OCI-LY7 (cell line): ENCODE measurements around the gene KLF13. TPM values are rescaled to one million over a fixed set of nuclear protein-coding genes. Genes with fewer than 3 reads are reported as not detected.

Experiments used
- BruUV-seq: library from RNA; stranded (reverse); fragments of 400-500 nt; replicated peaks from 2 replicates; lab custom pipeline; 2021; lab: Mats Ljungman, UMichigan
- CTCF ChIA-PET: fragments of 300-600 bp; sonication (Branson Sonifier 250); formaldehyde crosslinking; loops from one replicate; lab custom pipeline; 2022; ENCODE audit warnings: antibody characterized with exemption; ENCODE audit not compliant: unreplicated experiment; lab: Charles Lee
- POLR2A ChIA-PET: fragments of 300-600 bp; sonication (Branson Sonifier 250); formaldehyde crosslinking; loops from one replicate; lab custom pipeline; 2022; ENCODE audit warnings: antibody characterized with exemption; lab: Charles Lee
- DNase-seq: peaks from one replicate; pipeline ENCODE4 v3.0.0-alpha.2; 2015; ENCODE audit warnings: low spot score
- H2AFZ ChIP-seq: fragments of 200-600 bp; sonication (generic), shearing (Covaris generic); 2 replicates; pipeline ENCODE4 v1.6.1; 2014; ENCODE audit warnings: mild to moderate bottlenecking, antibody characterized with exemption, low read length, moderate library complexity
- H3K27ac ChIP-seq: fragments of 200-600 bp; sonication (generic); 2 replicates; pipeline ENCODE4 v1.5.1; 2014; ENCODE audit warnings: mixed run types, low read depth, mild to moderate bottlenecking, moderate library complexity, low read length, inconsistent platforms; ENCODE audit not compliant: poor library complexity, severe bottlenecking
- H3K36me3 ChIP-seq: fragments of 200-600 bp; sonication (generic); 2 replicates; pipeline ENCODE4 v1.6.1; 2014; ENCODE audit warnings: mild to moderate bottlenecking, antibody characterized with exemption, low read length, moderate library complexity, mixed read lengths; ENCODE audit not compliant: insufficient read depth
- H3K4me1 ChIP-seq: fragments of 200-600 bp; sonication (generic); 2 replicates; pipeline ENCODE4 v1.5.1; 2014; ENCODE audit warnings: mild to moderate bottlenecking, low read length; ENCODE audit not compliant: insufficient read depth, poor library complexity, severe bottlenecking
- H3K4me2 ChIP-seq: fragments of 200-600 bp; sonication (generic); 2 replicates; pipeline ENCODE4 v1.6.1; 2014; ENCODE audit warnings: mild to moderate bottlenecking, low read length
- H3K4me3 ChIP-seq: fragments of 200-600 bp; sonication (generic); 2 replicates; pipeline ENCODE4 v1.5.1; 2014; ENCODE audit warnings: mild to moderate bottlenecking, low read depth, low read length; ENCODE audit not compliant: poor library complexity, severe bottlenecking
- H3K79me2 ChIP-seq: fragments of 200-600 bp; sonication (generic); 2 replicates; pipeline ENCODE4 v1.6.1; 2016; ENCODE audit warnings: low read depth, mild to moderate bottlenecking, low read length, moderate library complexity, mixed read lengths; ENCODE audit not compliant: insufficient read depth
- H3K9me2 ChIP-seq: fragments of 200-600 bp; sonication (generic); 2 replicates; pipeline ENCODE4 v1.6.1; 2016; ENCODE audit warnings: mild to moderate bottlenecking, low read length, mixed read lengths; ENCODE audit not compliant: insufficient read depth
- H3K9me3 ChIP-seq: fragments of 200-600 bp; sonication (generic); 2 replicates; pipeline ENCODE4 v1.6.1; 2014; ENCODE audit warnings: mild to moderate bottlenecking, mixed run types, low read length, mixed read lengths
- H4K20me1 ChIP-seq: fragments of 200-600 bp; sonication (generic); 2 replicates; pipeline ENCODE4 v1.6.1; 2014; ENCODE audit warnings: mild to moderate bottlenecking, antibody characterized with exemption, low read length, moderate library complexity, mixed read lengths; ENCODE audit not compliant: insufficient read depth
- CTCF ChIP-seq: fragments of 200-600 bp; sonication (generic); conservative IDR thresholded peaks from 2 replicates; pipeline ENCODE4 v1.5.1; 2014; ENCODE audit warnings: mild to moderate bottlenecking, antibody characterized with exemption, low read length, moderate library complexity, mixed read lengths
- EZH2phosphoT487 ChIP-seq: fragments of 200-600 bp; sonication (generic); IDR thresholded peaks from 2 replicates; pipeline ENCODE4 v1.6.1; 2018; ENCODE audit warnings: low read depth, borderline replicate concordance, mild to moderate bottlenecking, mixed run types, antibody characterized with exemption, low read length, moderate library complexity, mixed read lengths
- intact Hi-C: fragments of 100-400 bp; cut with micrococcal nuclease; formaldehyde crosslinking; loops from one replicate; pipeline ENCODE4 v1.10.0; 2022; ENCODE audit not compliant: unreplicated experiment
- total RNA-seq, 2 experiments: library from RNA; depleted of rRNA in 1 of 2; stranded (reverse); fragments of >200 nt in 1 of 2; shearing (Covaris generic) in 1 of 2; gene quantifications; 2 replicates each; pipeline ENCODE4 v1.2.3, GENCODE V29; 2014 to 2022

Gene KLF13
- total RNA-seq, 2 experiments from 2014 or later: 63.2 to 64.6 TPM

- Histone ChIP-seq H3K27ac (peak overlapping the region; percentile 98), H3K9me3 (no peaks in the 10 kb centered on the region), H3K9me2 (no peaks in the 10 kb centered on the region), H3K36me3 (peaks cover 32% of the 10 kb centered on the region), H3K79me2 (peaks cover 92% of the 10 kb centered on the region), H3K4me3 (peak overlapping the region; percentile 56), H3K4me1 (peaks cover 98% of the 10 kb centered on the region), H3K4me2 (peak overlapping the region; percentile 97), H2AFZ (no peak overlapping the region), H4K20me1 (no peaks in the 10 kb centered on the region)
- DNase-seq: no peak
- intact Hi-C loops: loop anchor here (2.0 kb wide), 1 partner anchor 75 kb away; no protein-coding TSS in a partner anchor
- CTCF ChIA-PET: interaction anchor here (0.8 to 1.9 kb wide), 4 partner anchors 13 to 113 kb away, joined by 3 to 8 read pairs (median 4); no protein-coding TSS in a partner anchor
- TF ChIP-seq CTCF: no peak
- no peak for TF ChIP-seq EZH2phosphoT487
- BruUV-seq: no TSS peak
- POLR2A ChIA-PET: interaction anchor here (0.6 to 2.0 kb wide), 2 partner anchors 12 to 18 kb away, joined by 5 read pairs; no protein-coding TSS in a partner anchor
Observed at GRCh38 chr15:31359702-31360111, 33.1 kb downstream of the KLF13 start.

- Histone ChIP-seq H3K9me3 (no peaks in the 10 kb centered on the region), H3K27ac (peak overlapping the region; percentile 98), H3K36me3 (peaks cover 28% of the 10 kb centered on the region), H3K79me2 (peaks cover 92% of the 10 kb centered on the region), H4K20me1 (no peaks in the 10 kb centered on the region), H3K4me3 (peak overlapping the region; percentile 56), H3K4me1 (peaks cover 98% of the 10 kb centered on the region), H2AFZ (no peak overlapping the region), H3K4me2 (peak overlapping the region; percentile 97), H3K9me2 (no peaks in the 10 kb centered on the region)
- DNase-seq: no peak
- ChIA-PET POLR2A (interaction anchor here (0.6 to 2.0 kb wide), 4 partner anchors 13 to 95 kb away, joined by 3 to 7 read pairs (median 5); no protein-coding TSS in a partner anchor), CTCF (interaction anchor here (1.1 to 1.9 kb wide), 3 partner anchors 14 to 113 kb away, joined by 3 to 8 read pairs (median 4); no protein-coding TSS in a partner anchor)
- BruUV-seq: no TSS peak
- TF ChIP-seq CTCF: no peak
- intact Hi-C loops: loop anchor here (2.0 kb wide), 1 partner anchor 75 kb away; no protein-coding TSS in a partner anchor
Observed at GRCh38 chr15:31360158-31360561, 33.5 kb downstream of the KLF13 start.
